HCT116 (cell line): Measurements from ENCODE around the gene BDH1. TPM values are rescaled to one million over a fixed set of nuclear protein-coding genes. Genes with fewer than 3 reads are reported as not detected.

Experiments
- ATAC-seq: fragments of 200-7000 bp; cut with Tn5 transposase; 2 replicates; pipeline ENCODE4 v1.9.1; 2020; ENCODE audit warnings: mild to moderate bottlenecking, moderate library complexity
- BruUV-seq: library from RNA; stranded (reverse); fragments of 400-500 nt; replicated peaks from 2 replicates; lab custom pipeline; 2021; lab: Mats Ljungman, UMichigan
- CTCF ChIA-PET: fragments of 300-600 bp; sonication (Branson Sonifier 250); formaldehyde crosslinking; loops from one replicate; lab custom pipeline; 2021; ENCODE audit warnings: antibody characterized with exemption; lab: Charles Lee
- POLR2A ChIA-PET: fragments of 300-600, 350-600 bp; sonication (Branson Sonifier 250); formaldehyde crosslinking; loops from one replicate; lab custom pipeline; 2021; ENCODE audit warnings: antibody characterized with exemption; lab: Charles Lee
- RAD21 ChIA-PET, 2 experiments: fragments of 300-600 bp; sonication (Branson Sonifier 250); formaldehyde crosslinking; loops; one replicate each; lab custom pipeline; 2023; ENCODE audit warnings: low total read pairs in 2 of 2; ENCODE audit not compliant: uncharacterized antibody in 2 of 2, unreplicated experiment in 2 of 2, low non-redundant PET in 1 of 2; lab: Charles Lee
- DNase-seq: peaks from one replicate; pipeline ENCODE4 v3.0.0-alpha.2; 2010; ENCODE audit warnings: low read depth, low spot score
- H2AFZ ChIP-seq: fragments of 200-600 bp; shearing (Covaris generic), sonication (generic); 2 replicates; pipeline ENCODE4 v1.6.1; 2017; ENCODE audit warnings: low read depth, mixed run types, mixed read lengths, antibody characterized with exemption, low read length; ENCODE audit not compliant: poor library complexity, severe bottlenecking
- H3K27ac ChIP-seq: 2 replicates; pipeline ENCODE4 v1.5.1; 2012; ENCODE audit warnings: low read depth, low read length
- H3K27me3 ChIP-seq: fragments of 200-600 bp; sonication (generic); 2 replicates; pipeline ENCODE4 v1.6.1; 2016; ENCODE audit warnings: mixed run types, low read length, mixed read lengths; ENCODE audit not compliant: insufficient read depth
- H3K36me3 ChIP-seq, 2 experiments: fragments of 200-500 bp in 1 of 2; fragments of 200-600 bp in 1 of 2; sonication (Bioruptor generic) in 1 of 2; sonication (generic) in 1 of 2; 2 replicates each; pipeline versions ENCODE4 v1.5.1 to v1.6.1; 2014 to 2016; ENCODE audit warnings: low read length in 2 of 2, inconsistent platforms in 1 of 2, mixed read lengths in 1 of 2, mixed run types in 1 of 2; ENCODE audit not compliant: insufficient read depth in 2 of 2, control insufficient read depth in 1 of 2
- H3K4me1 ChIP-seq, 2 experiments: fragments of 200-600 bp in 1 of 2; sonication (generic) in 1 of 2; 2 replicates each; pipeline versions ENCODE4 v1.5.1 to v1.6.1; 2012 to 2017; ENCODE audit warnings: low read length in 2 of 2, inconsistent platforms in 1 of 2, mild to moderate bottlenecking in 1 of 2, mixed read lengths in 1 of 2, mixed run types in 1 of 2, moderate library complexity in 1 of 2; ENCODE audit not compliant: insufficient read depth in 2 of 2, control insufficient read depth in 1 of 2
- H3K4me2 ChIP-seq: fragments of 200-600 bp; sonication (generic); 2 replicates; pipeline ENCODE4 v1.6.1; 2017; ENCODE audit warnings: mixed run types, low read length, mixed read lengths
- H3K4me3 ChIP-seq, 2 experiments: fragments of 200-600 bp in 1 of 2; sonication (generic) in 1 of 2; replicated peaks in 1 of 2; 2 replicates each; pipeline ENCODE4 v1.5.1; 2011 to 2016; ENCODE audit warnings: low read length in 2 of 2, control low read depth in 1 of 2, low read depth in 1 of 2, mild to moderate bottlenecking in 1 of 2, mixed read lengths in 1 of 2, mixed run types in 1 of 2
- H3K79me2 ChIP-seq: fragments of 200-600 bp; sonication (generic); 2 replicates; pipeline ENCODE4 v1.6.1; 2017; ENCODE audit warnings: mild to moderate bottlenecking, mixed run types, low read length, moderate library complexity, mixed read lengths; ENCODE audit not compliant: insufficient read depth
- H3K9ac ChIP-seq: fragments of 200-600 bp; sonication (generic); 2 replicates; pipeline ENCODE4 v1.6.1; 2016; ENCODE audit warnings: low read length, mixed read lengths
- H3K9me2 ChIP-seq: fragments of 200-600 bp; sonication (generic), shearing (Covaris generic); 2 replicates; pipeline ENCODE4 v1.6.1; 2017; ENCODE audit warnings: mixed run types, mild to moderate bottlenecking, moderate library complexity; ENCODE audit not compliant: insufficient read depth
- H3K9me3 ChIP-seq, 2 experiments: fragments of 200-500 bp in 1 of 2; fragments of 200-600 bp in 1 of 2; sonication (Bioruptor generic) in 1 of 2; sonication (generic) in 1 of 2; 2 replicates each; pipeline ENCODE4 v1.6.1; 2014 to 2017; ENCODE audit warnings: low read length in 2 of 2, mixed read lengths in 2 of 2, inconsistent platforms in 1 of 2, low read depth in 1 of 2, mild to moderate bottlenecking in 1 of 2, mixed run types in 1 of 2, moderate library complexity in 1 of 2; ENCODE audit not compliant: control insufficient read depth in 1 of 2, insufficient read depth in 1 of 2
- H4K20me1 ChIP-seq: fragments of 200-600 bp; sonication (generic), shearing (Covaris generic); 2 replicates; pipeline ENCODE4 v1.6.1; 2017; ENCODE audit warnings: mixed run types, mild to moderate bottlenecking, moderate library complexity; ENCODE audit not compliant: insufficient read depth
- CBX3 ChIP-seq: IDR thresholded peaks from 2 replicates; pipeline ENCODE4 v1.6.1; 2012; ENCODE audit warnings: low read depth
- EGR1 ChIP-seq: IDR thresholded peaks from 2 replicates; pipeline ENCODE4 v1.6.1; 2012; ENCODE audit warnings: low read depth
- POLR2AphosphoS5 ChIP-seq: IDR thresholded peaks from 2 replicates; pipeline ENCODE4 v1.6.1; 2011; ENCODE audit warnings: mild to moderate bottlenecking, low read depth, low read length, moderate library complexity
- RAD21 ChIP-seq: IDR thresholded peaks from 2 replicates; pipeline ENCODE4 v1.6.1; 2012; ENCODE audit warnings: low read depth, mild to moderate bottlenecking
- ZNF274 ChIP-seq: fragments of 200-500 bp; sonication (Bioruptor generic); IDR thresholded peaks from 2 replicates; pipeline ENCODE4 v1.6.1; 2014; ENCODE audit warnings: mild to moderate bottlenecking, low read depth, low read length, inconsistent platforms
- intact Hi-C: fragments of 100-400 bp; cut with micrococcal nuclease; formaldehyde crosslinking; loops from 2 replicates; pipeline ENCODE4 v1.10.0; 2022
- total RNA-seq: library from RNA; stranded (reverse); gene quantifications from one replicate; pipeline ENCODE4 v1.2.1, GENCODE V29; 2021; ENCODE audit not compliant: unreplicated experiment
- TF ChIP-seq, protein P1 (sequence below), 3 experiments: fragments of 200-600 bp in 1 of 3; sonication (generic) in 1 of 3; IDR thresholded peaks in 2 of 3; conservative IDR thresholded peaks in 1 of 3; 2 replicates each; pipeline ENCODE4 v1.5.1; 2012 to 2017; ENCODE audit warnings: low read depth in 2 of 3, low read length in 2 of 3, antibody characterized with exemption in 1 of 3, borderline replicate concordance in 1 of 3, control low read depth in 1 of 3, mild to moderate bottlenecking in 1 of 3, mixed read lengths in 1 of 3, mixed run types in 1 of 3, moderate library complexity in 1 of 3; ENCODE audit not compliant: insufficient read depth in 1 of 3

Gene BDH1
- total RNA-seq, 1 experiment from 2014 or later, result 26.6 TPM

DNA sequence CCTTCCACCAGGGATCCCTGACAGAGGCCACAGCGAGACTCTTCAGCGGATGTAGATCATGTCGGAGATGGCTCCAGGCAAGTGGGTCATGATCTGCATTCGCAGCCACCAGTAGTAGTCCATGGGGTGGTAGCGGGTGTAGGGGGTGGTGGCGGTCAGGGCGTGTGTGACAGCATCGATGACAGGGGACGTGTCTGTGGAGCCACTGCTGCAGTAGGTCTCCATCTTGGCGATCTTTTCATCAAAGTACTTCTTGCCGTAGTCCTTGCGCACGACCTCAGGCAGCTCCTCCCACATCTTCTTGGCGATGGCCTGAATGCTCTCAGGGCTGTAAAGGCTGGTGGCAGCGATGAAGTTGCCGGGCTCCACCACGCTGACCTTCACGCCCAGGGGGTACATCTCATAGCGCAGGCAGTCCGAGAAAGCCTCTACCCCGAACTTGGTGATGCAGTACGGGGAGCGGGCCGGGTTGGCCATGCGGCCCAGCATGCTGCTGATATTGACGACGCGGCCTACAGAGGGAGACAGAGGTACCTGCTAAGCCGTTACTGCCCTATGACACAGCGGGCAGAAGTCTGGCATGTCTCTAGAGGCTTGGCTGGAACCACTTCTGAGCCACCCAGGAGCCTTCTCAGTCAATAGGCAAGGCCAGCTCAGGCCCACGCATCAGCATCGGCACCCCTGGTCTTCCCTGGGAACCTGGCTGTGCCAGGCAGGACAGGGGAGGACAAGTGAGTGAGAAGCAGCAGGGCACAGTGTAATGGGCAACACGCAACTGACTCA is 43.7 kb downstream of the BDH1 start:
- no peak for DNase-seq
- Histone ChIP-seq H3K27me3 (no peaks in the 10 kb centered on the region), H3K4me1 (peaks cover 9 to 21% of the 10 kb centered on the region in 2 experiments), H3K9me3 (no peaks in the 10 kb centered on the region), H3K79me2 (no peaks in the 10 kb centered on the region), H4K20me1 (no peaks in the 10 kb centered on the region), H3K27ac (no peak overlapping the region), H3K9ac (no peak overlapping the region), H3K4me2 (no peak overlapping the region), H2AFZ (no peak overlapping the region), H3K4me3 (no peak overlapping the region), H3K36me3 (0 out of 4 replicates have a peak, but pooled peaks cover 0 to 8% of the 10 kb centered on the region in 2 experiments), H3K9me2 (no peaks in the 10 kb centered on the region)
- ChIA-PET RAD21 (no interaction called here), POLR2A (no interaction called here), CTCF (no interaction called here)
- intact Hi-C loops, result loop anchor here (2.0 to 5.0 kb wide), 2 partner anchors 240 to 253 kb away; no protein-coding TSS in a partner anchor
- peak; percentile 44; the same call in 1 of the 2 replicates for ATAC-seq
- TF ChIP-seq CBX3 (no peak), EGR1 (no peak), POLR2AphosphoS5 (no peak), RAD21 (peak; percentile 44), ZNF274 (no peak)
- TF ChIP-seq, protein P1, sequence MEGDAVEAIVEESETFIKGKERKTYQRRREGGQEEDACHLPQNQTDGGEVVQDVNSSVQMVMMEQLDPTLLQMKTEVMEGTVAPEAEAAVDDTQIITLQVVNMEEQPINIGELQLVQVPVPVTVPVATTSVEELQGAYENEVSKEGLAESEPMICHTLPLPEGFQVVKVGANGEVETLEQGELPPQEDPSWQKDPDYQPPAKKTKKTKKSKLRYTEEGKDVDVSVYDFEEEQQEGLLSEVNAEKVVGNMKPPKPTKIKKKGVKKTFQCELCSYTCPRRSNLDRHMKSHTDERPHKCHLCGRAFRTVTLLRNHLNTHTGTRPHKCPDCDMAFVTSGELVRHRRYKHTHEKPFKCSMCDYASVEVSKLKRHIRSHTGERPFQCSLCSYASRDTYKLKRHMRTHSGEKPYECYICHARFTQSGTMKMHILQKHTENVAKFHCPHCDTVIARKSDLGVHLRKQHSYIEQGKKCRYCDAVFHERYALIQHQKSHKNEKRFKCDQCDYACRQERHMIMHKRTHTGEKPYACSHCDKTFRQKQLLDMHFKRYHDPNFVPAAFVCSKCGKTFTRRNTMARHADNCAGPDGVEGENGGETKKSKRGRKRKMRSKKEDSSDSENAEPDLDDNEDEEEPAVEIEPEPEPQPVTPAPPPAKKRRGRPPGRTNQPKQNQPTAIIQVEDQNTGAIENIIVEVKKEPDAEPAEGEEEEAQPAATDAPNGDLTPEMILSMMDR (IDR thresholded peaks at IDR 0.05 in 2 of 3, conservative IDR thresholded peaks at IDR 0.05 in 1 of 3; ENCODE audit: borderline replicate concordance in 1 of 3, insufficient read depth in 1 of 3, low read depth in 2 of 3, low read length in 2 of 3), result peak in 2 of 3 experiments; percentile 25 to 28; a peak in 2 of 6 replicates
- BruUV-seq, result no TSS peak
